H4 (cell line): Measurements from ENCODE around the gene TFAP2B. TPM values are rescaled to one million over a fixed set of nuclear protein-coding genes. Genes with fewer than 3 reads are reported as not detected.

Experiments
- DNase-seq: peaks from one replicate; pipeline ENCODE4 v3.0.0-alpha.2; 2015; ENCODE audit warnings: low spot score
- total RNA-seq: library from RNA; depleted of rRNA; stranded (reverse); fragments of >200 nt; shearing (Covaris generic); gene quantifications from 2 replicates; pipeline ENCODE4 v1.2.3, GENCODE V29; 2014; rRNA removed

The TFAP2B gene
- total RNA-seq, result not detected in 2 replicates

- DNase-seq, result no peak
Observed at GRCh38 chr6:50818673-50819072, at the start of gene TFAP2B. Gene TFAP2B, plus strand, starts transcription at chr6:50818871. Its CDS starts 21 bp downstream, at chr6:50818892.

- DNase-seq, result no peak
Observed at GRCh38 chr6:50778696-50779095, 40.0 kb upstream of the TFAP2B start.

GRCh38 chr6:50780382-50780781, 38.3 kb upstream of the TFAP2B start:
- DNase-seq, result no peak

- no peak for DNase-seq
Observed at GRCh38 chr6:50785921-50786320, 32.8 kb upstream of the TFAP2B start.

- DNase-seq, result peak; percentile 64
Observed at GRCh38 chr6:50791900-50792508, 26.7 kb upstream of the TFAP2B start.

GRCh38 chr6:50792771-50793170, 25.9 kb upstream of the TFAP2B start:
- no peak for DNase-seq

- no peak for DNase-seq
Observed at GRCh38 chr6:50795574-50795973, 23.1 kb upstream of the TFAP2B start.

- no peak for DNase-seq
Observed at GRCh38 chr6:50804283-50804682, 14.4 kb upstream of the TFAP2B start.

- DNase-seq, result no peak
Observed at GRCh38 chr6:50807035-50807434, 11.6 kb upstream of the TFAP2B start.

GRCh38 chr6:50815436-50816114, 3.1 kb upstream of the TFAP2B start:
- no peak for DNase-seq

- peak; percentile 73 for DNase-seq
Observed at GRCh38 chr6:50816115-50816675, 2.5 kb upstream of the TFAP2B start.

- no peak for DNase-seq
Observed at GRCh38 chr6:50816947-50817645, 1.6 kb upstream of the TFAP2B start.

- no peak for DNase-seq
Observed at GRCh38 chr6:50817646-50817950, 1.1 kb upstream of the TFAP2B start.

GRCh38 chr6:50818020-50818419, 651 bp upstream of the TFAP2B start:
- no peak for DNase-seq

GRCh38 chr6:50819466-50819903, 814 bp downstream of the TFAP2B start:
- DNase-seq, result no peak

GRCh38 chr6:50819904-50820868, 1.5 kb downstream of the TFAP2B start:
- DNase-seq, result no peak

GRCh38 chr6:50820869-50821264, 2.2 kb downstream of the TFAP2B start:
- no peak for DNase-seq

- no peak for DNase-seq
Observed at GRCh38 chr6:50821441-50822077, 2.9 kb downstream of the TFAP2B start.

- no peak for DNase-seq
Observed at GRCh38 chr6:50822078-50822476, 3.4 kb downstream of the TFAP2B start.

- no peak for DNase-seq
Observed at GRCh38 chr6:50823094-50823920, 4.6 kb downstream of the TFAP2B start.
